H1 (cell line): ENCODE measurements around the gene FAM43B. TPM values are rescaled to one million over a fixed set of nuclear protein-coding genes. Genes with fewer than 3 reads are reported as not detected.

Source experiments
- CTCF ChIA-PET: fragments of 300-600 bp; sonication (Branson Sonifier 250); formaldehyde crosslinking; loops from one replicate; lab custom pipeline; 2021; ENCODE audit not compliant: partially characterized antibody; lab: Charles Lee
- POLR2A ChIA-PET: fragments of 300-600 bp; sonication (Branson Sonifier 250); formaldehyde crosslinking; loops from one replicate; lab custom pipeline; 2021; ENCODE audit warnings: inconsistent platforms; ENCODE audit not compliant: partially characterized antibody; lab: Charles Lee
- DNase-seq, 2 experiments: peaks; one replicate each; pipeline versions ENCODE4 v3.0.0 to v3.0.0-alpha.2; 2010 to 2022; ENCODE audit warnings: low spot score in 2 of 2, low read depth in 1 of 2, mixed read lengths in 1 of 2
- FAIRE-seq: peaks from 2 replicates; lab custom pipeline; 2011; peaks lifted over from hg19 to GRCh38; lab: Jason Lieb, UNC
- H2AFZ ChIP-seq: 2 replicates; pipeline ENCODE4 v1.8.1; 2012; ENCODE audit warnings: low read length, inconsistent platforms
- H2AK5ac ChIP-seq: 2 replicates; pipeline ENCODE4 v1.6.1; 2013; ENCODE audit warnings: low read depth, low read length
- H2BK120ac ChIP-seq: replicated peaks from 2 replicates; pipeline ENCODE3; 2013; ENCODE audit warnings: low read depth, low read length, inconsistent platforms
- H2BK12ac ChIP-seq: 2 replicates; pipeline ENCODE4 v1.6.1; 2013; ENCODE audit warnings: low read depth, low read length
- H2BK15ac ChIP-seq: 2 replicates; pipeline ENCODE4 v1.6.1; 2013; ENCODE audit warnings: low read length
- H2BK20ac ChIP-seq: 2 replicates; pipeline ENCODE4 v1.6.1; 2013; ENCODE audit warnings: low read length
- H2BK5ac ChIP-seq: 2 replicates; pipeline ENCODE4 v1.6.1; 2013; ENCODE audit warnings: low read depth, low read length
- H3K14ac ChIP-seq: 2 replicates; pipeline ENCODE4 v1.6.1; 2013; ENCODE audit warnings: inconsistent platforms; ENCODE audit not compliant: insufficient read length
- H3K18ac ChIP-seq: 2 replicates; pipeline ENCODE4 v1.6.1; 2013; ENCODE audit warnings: low read length; ENCODE audit errors: extremely low read depth
- H3K23ac ChIP-seq: 2 replicates; pipeline ENCODE4 v1.6.1; 2013; ENCODE audit warnings: inconsistent platforms; ENCODE audit not compliant: insufficient read length
- H3K23me2 ChIP-seq: 2 replicates; pipeline ENCODE4 v1.6.1; 2013; ENCODE audit warnings: low read depth, low read length
- H3K27ac ChIP-seq: 2 replicates; pipeline ENCODE4 v1.6.1; 2011; ENCODE audit warnings: low read depth, low read length, inconsistent platforms
- H3K27me3 ChIP-seq, 4 experiments: replicated peaks in 1 of 4; 1 replicate in 1 of 4; 2 replicates in 3 of 4; pipeline versions ENCODE4 v1.6.1 to v1.8.1; 2011 to 2013; ENCODE audit warnings: low read length in 3 of 4, mild to moderate bottlenecking in 3 of 4, inconsistent platforms in 2 of 4, mixed read lengths in 2 of 4, moderate library complexity in 1 of 4; ENCODE audit not compliant: control insufficient read depth in 3 of 4, insufficient read depth in 3 of 4; ENCODE audit errors: extremely low read depth in 1 of 4
- H3K36me3 ChIP-seq, 4 experiments: 2 replicates each; pipeline versions ENCODE4 v1.6.1 to v1.8.1; 2011 to 2013; ENCODE audit warnings: mild to moderate bottlenecking in 4 of 4, low read length in 3 of 4, moderate library complexity in 2 of 4, control low read depth in 1 of 4, inconsistent platforms in 1 of 4; ENCODE audit not compliant: insufficient read depth in 4 of 4, control insufficient read depth in 2 of 4
- H3K4ac ChIP-seq: replicated peaks from 2 replicates; pipeline ENCODE3; 2013; ENCODE audit warnings: low read length, low read depth, mixed read lengths, inconsistent platforms; ENCODE audit not compliant: insufficient read length
- H3K4me1 ChIP-seq, 4 experiments: replicated peaks in 1 of 4; 1 replicate in 1 of 4; 2 replicates in 3 of 4; pipeline versions ENCODE4 v1.6.1 to v1.8.1; 2011 to 2013; ENCODE audit warnings: low read length in 3 of 4, inconsistent platforms in 2 of 4, mixed read lengths in 1 of 4; ENCODE audit not compliant: insufficient read depth in 4 of 4, control insufficient read depth in 3 of 4
- H3K4me2 ChIP-seq, 2 experiments: 2 replicates each; pipeline versions ENCODE4 v1.6.1 to v1.8.1; 2011 to 2013; ENCODE audit warnings: low read depth in 2 of 2, low read length in 2 of 2, control low read depth in 1 of 2, inconsistent platforms in 1 of 2, mild to moderate bottlenecking in 1 of 2; ENCODE audit not compliant: insufficient read depth in 1 of 2
- H3K4me3 ChIP-seq, 4 experiments: fragments of 200-600, 300-600 bp in 1 of 4; sonication (generic), shearing (Covaris generic), sonication (Bioruptor Twin) in 1 of 4; 2 replicates each; pipeline versions ENCODE4 v1.5.1 to v1.8.1; 2011 to 2016; ENCODE audit warnings: low read length in 4 of 4, low read depth in 3 of 4, control low read depth in 2 of 4, inconsistent platforms in 2 of 4, mild to moderate bottlenecking in 2 of 4, mixed read lengths in 1 of 4, moderate library complexity in 1 of 4; ENCODE audit not compliant: insufficient read depth in 2 of 4; ENCODE audit errors: extremely low read depth in 1 of 4
- H3K56ac ChIP-seq: replicated peaks from 2 replicates; pipeline ENCODE3; 2013; ENCODE audit warnings: low read depth, mild to moderate bottlenecking, mixed read lengths, low read length, inconsistent platforms; ENCODE audit not compliant: insufficient read length
- H3K79me1 ChIP-seq: 2 replicates; pipeline ENCODE4 v1.6.1; 2013; ENCODE audit warnings: low read depth, low read length, control low read depth
- H3K79me2 ChIP-seq, 2 experiments: 2 replicates each; pipeline versions ENCODE4 v1.6.1 to v1.8.1; 2012 to 2013; ENCODE audit warnings: low read length in 2 of 2, mild to moderate bottlenecking in 2 of 2, inconsistent platforms in 1 of 2; ENCODE audit not compliant: insufficient read depth in 2 of 2, control insufficient read depth in 1 of 2
- H3K9ac ChIP-seq, 4 experiments: replicated peaks in 1 of 4; 1 replicate in 1 of 4; 2 replicates in 3 of 4; pipeline versions ENCODE4 v1.6.1 to v1.8.1; 2011 to 2013; ENCODE audit warnings: low read depth in 3 of 4, low read length in 3 of 4, control low read depth in 2 of 4, mild to moderate bottlenecking in 2 of 4, moderate library complexity in 2 of 4, inconsistent platforms in 1 of 4; ENCODE audit errors: extremely low read depth in 1 of 4
- H3K9me3 ChIP-seq, 2 experiments: 2 replicates each; pipeline versions ENCODE4 v1.6.1 to v1.8.1; 2012 to 2013; ENCODE audit warnings: mild to moderate bottlenecking in 2 of 2, moderate library complexity in 2 of 2, control low read depth in 1 of 2, inconsistent platforms in 1 of 2, low read depth in 1 of 2, low read length in 1 of 2, mixed read lengths in 1 of 2; ENCODE audit not compliant: insufficient read depth in 2 of 2
- H4K20me1 ChIP-seq, 2 experiments: replicated peaks in 1 of 2; 2 replicates each; pipeline versions ENCODE3 to v1.8.1; 2011 to 2013; ENCODE audit warnings: inconsistent platforms in 2 of 2, low read length in 2 of 2, mild to moderate bottlenecking in 1 of 2; ENCODE audit not compliant: insufficient read depth in 2 of 2, control insufficient read depth in 1 of 2
- H4K5ac ChIP-seq: 2 replicates; pipeline ENCODE4 v1.6.1; 2013; ENCODE audit warnings: low read length, low read depth, mixed read lengths, inconsistent platforms; ENCODE audit not compliant: insufficient read length
- H4K8ac ChIP-seq: 2 replicates; pipeline ENCODE4 v1.8.0; 2013; ENCODE audit warnings: mild to moderate bottlenecking, moderate library complexity, low read length, inconsistent platforms; ENCODE audit not compliant: insufficient read depth; ENCODE audit errors: extremely low read depth
- H4K91ac ChIP-seq: replicated peaks from 2 replicates; pipeline ENCODE3; 2013; ENCODE audit warnings: low read length, mixed read lengths, inconsistent platforms; ENCODE audit not compliant: insufficient read length
- ASH2L ChIP-seq: fragments of 200-600, 300-600 bp; sonication (generic); IDR thresholded peaks from one replicate; pipeline ENCODE4 v1.7.1; 2017; ENCODE audit warnings: low read length
- CEBPB ChIP-seq: IDR thresholded peaks from 2 replicates; pipeline ENCODE4 v1.6.1; 2012; ENCODE audit warnings: low read depth, low read length
- CHD1 ChIP-seq: IDR thresholded peaks from 2 replicates; pipeline ENCODE4 v1.6.1; 2012; ENCODE audit warnings: low read depth, low read length, improper control_type of control experiment
- CHD2 ChIP-seq: IDR thresholded peaks from 2 replicates; pipeline ENCODE4 v1.6.1; 2012; ENCODE audit warnings: low read length, improper control_type of control experiment
- EP300 ChIP-seq, 2 experiments: IDR thresholded peaks; 1 replicate in 1 of 2; 2 replicates in 1 of 2; pipeline ENCODE4 v1.6.1; 2011 to 2012; ENCODE audit warnings: low read depth in 2 of 2, low read length in 2 of 2, mild to moderate bottlenecking in 2 of 2, borderline replicate concordance in 1 of 2, inconsistent platforms in 1 of 2, moderate library complexity in 1 of 2
- FOSL1 ChIP-seq: IDR thresholded peaks from 2 replicates; pipeline ENCODE4 v1.6.1; 2011; ENCODE audit warnings: mild to moderate bottlenecking, low read depth, low read length, moderate library complexity; ENCODE audit not compliant: insufficient read depth
- KDM1A ChIP-seq: fragments of 200-600, 300-600 bp; sonication (generic); IDR thresholded peaks from 2 replicates; pipeline ENCODE4 v1.7.1; 2016; ENCODE audit warnings: mild to moderate bottlenecking, low read length, borderline replicate concordance
- POLR2AphosphoS5 ChIP-seq: IDR thresholded peaks from 2 replicates; pipeline ENCODE4 v1.6.1; 2011; ENCODE audit warnings: low read depth, low read length
- SP2 ChIP-seq: IDR thresholded peaks from 2 replicates; pipeline ENCODE4 v1.6.1; 2012; ENCODE audit warnings: mild to moderate bottlenecking, low read length, inconsistent platforms
- TCF12 ChIP-seq: IDR thresholded peaks from 2 replicates; pipeline ENCODE4 v1.6.1; 2011; ENCODE audit warnings: low read depth, mild to moderate bottlenecking, low read length
- WGBS, 2 experiments: shearing (Covaris generic) in 1 of 2; methylation state at CpG; one replicate each; pipeline versions ENCODE4 v1.1.6 to v1.1.7; 2013 to 2015; ENCODE audit warnings: low lambda C conversion rate in 2 of 2, mixed read lengths in 2 of 2, inconsistent platforms in 1 of 2, low coverage in 1 of 2, missing lambda C conversion rate in 1 of 2; ENCODE audit not compliant: insufficient replicate concordance in 2 of 2, insufficient coverage in 1 of 2, insufficient read length in 1 of 2; ENCODE audit errors: extremely low coverage in 1 of 2, missing lambda C conversion rate in 1 of 2; 5-methylcytosine and 5-hydroxymethylcytosine counted together
- polyA plus RNA-seq, 7 experiments: library from polyadenylated mRNA; depleted of rRNA in 3 of 7; stranded (reverse) in 5 of 7; unstranded in 2 of 7; fragments of >200 nt in 5 of 7; fragments of 200-250 nt in 2 of 7; gene quantifications; 1 replicate in 5 of 7; 2 replicates in 1 of 7; 4 replicates in 1 of 7; pipeline versions ENCODE4 v1.2.1 to v1.2.3, GENCODE V29; 2011 to 2013; ENCODE audit warnings: missing spikeins in 2 of 7, mixed read lengths in 2 of 7
- total RNA-seq: library from RNA; stranded (reverse); fragmentation: NEBNext Ultra II Directional; extraction: Animal tissue kit (Norgen Biotek cat#: 25700); gene quantifications from 2 replicates; pipeline ENCODE4 v1.2.1, GENCODE V29; 2021
- TF ChIP-seq, protein P1 (sequence below): IDR thresholded peaks from 2 replicates; pipeline ENCODE4 v1.6.1; 2012; ENCODE audit warnings: inconsistent platforms

FAM43B gene
- total and polyA plus RNA-seq, 2 of the 8 experiments (the other 6 are each of a cell fraction or from before 2014, with no cell fraction given) = 0.88 to 2.2 TPM

GRCh38 chr1:20586953-20587660, 34.7 kb downstream of the FAM43B start:
- Histone ChIP-seq H3K9ac (no peak overlapping the region), H4K91ac (no peak overlapping the region), H2AFZ (no peak overlapping the region), H3K4me3 (no peak overlapping the region), H2BK12ac (0 out of 2 replicates have a peak overlapping the region, but pooled peaks have one; percentile 60), H4K20me1 (no peaks in the 10 kb centered on the region), H4K5ac (no peak overlapping the region), H3K14ac (no peak overlapping the region), H3K79me1 (no peaks in the 10 kb centered on the region), H3K27me3 (no peaks in the 10 kb centered on the region), H3K9me3 (no peaks in the 10 kb centered on the region), H3K23ac (no peak overlapping the region), H2BK120ac (no peak overlapping the region), H2AK5ac (0 out of 2 replicates have a peak overlapping the region, but pooled peaks have one; percentile 53), H2BK5ac (no peak overlapping the region), H3K4ac (no peak overlapping the region), H3K4me1 (peaks cover 0 to 16% (median 12%) of the 10 kb centered on the region in 4 experiments; a peak in 5 of 7 replicates), H3K4me2 (no peak overlapping the region), H4K8ac (no peak overlapping the region; the same call in 1 of the 2 replicates), H2BK20ac (no peak overlapping the region), H2BK15ac (no peak overlapping the region), H3K27ac (no peak overlapping the region), H3K18ac (no peak overlapping the region), H3K56ac (no peak overlapping the region), H3K36me3 (no peaks in the 10 kb centered on the region), H3K79me2 (no peaks in the 10 kb centered on the region), H3K23me2 (no peaks in the 10 kb centered on the region)
- no peak for FAIRE-seq
- WGBS, 2 experiments = 85% methylated on average over 8 of the region's 10 CpGs; no CpG with 5 or more reads in 1 of the 2 experiments
- ChIA-PET CTCF (interaction anchor here (1.6 to 3.4 kb wide), 7 partner anchors 11 to 53 kb away, joined by 4 to 28 read pairs (median 13); partner anchors contain the start of gene PINK1), POLR2A (interaction anchor here (1.1 kb wide), 1 partner anchor 45 kb away, joined by 3 read pairs; no protein-coding TSS in a partner anchor)
- DNase-seq = no peak
- TF ChIP-seq ASH2L (no peak), EP300 (IDR thresholded peaks at IDR 0.05; ENCODE audit: borderline replicate concordance in 1 of 2, low read depth in 2 of 2, low read length in 2 of 2) (no peak), FOSL1 (no peak), SP2 (no peak), CHD1 (no peak), CEBPB (no peak), KDM1A (no peak), CHD2 (no peak), POLR2AphosphoS5 (no peak), TCF12 (no peak)
- TF ChIP-seq, protein P1, sequence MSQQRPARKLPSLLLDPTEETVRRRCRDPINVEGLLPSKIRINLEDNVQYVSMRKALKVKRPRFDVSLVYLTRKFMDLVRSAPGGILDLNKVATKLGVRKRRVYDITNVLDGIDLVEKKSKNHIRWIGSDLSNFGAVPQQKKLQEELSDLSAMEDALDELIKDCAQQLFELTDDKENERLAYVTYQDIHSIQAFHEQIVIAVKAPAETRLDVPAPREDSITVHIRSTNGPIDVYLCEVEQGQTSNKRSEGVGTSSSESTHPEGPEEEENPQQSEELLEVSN = no peak
